Ascending aorta (tissue), 2 donors: ENCODE results near the gene SCP2D1. TPM values are rescaled to one million over a fixed set of nuclear protein-coding genes. Genes with fewer than 3 reads are reported as not detected.

Experiments used
- DNase-seq, 2 donors: peaks; one replicate each; pipeline ENCODE4 v3.0.0-alpha.2; 2019; ENCODE audit warnings: low spot score in 2 of 2
- H3K27ac ChIP-seq, 2 donors: fragments of 200-600 bp; sonication (generic); one replicate each; pipeline ENCODE4 v1.5.1; 2016 to 2017; ENCODE audit warnings: mild to moderate bottlenecking in 1 of 2
- H3K27me3 ChIP-seq: fragments of 200-600 bp; sonication (generic); one replicate; pipeline ENCODE4 v1.5.1; 2017
- H3K36me3 ChIP-seq, 2 donors: fragments of 200-600 bp; sonication (generic); one replicate each; pipeline ENCODE4 v1.5.1; 2016
- H3K4me1 ChIP-seq, 2 donors: fragments of 200-600 bp; sonication (generic); one replicate each; pipeline ENCODE4 v1.5.1; 2016 to 2017; ENCODE audit warnings: mild to moderate bottlenecking in 1 of 2
- H3K4me3 ChIP-seq, 2 donors: fragments of 200-600 bp; sonication (generic); one replicate each; pipeline ENCODE4 v1.5.1; 2016 to 2017; ENCODE audit warnings: mild to moderate bottlenecking in 1 of 2
- H3K9me3 ChIP-seq, 2 donors: fragments of 200-600 bp; sonication (generic); one replicate each; pipeline ENCODE4 v1.5.1; 2016
- CTCF ChIP-seq, 3 experiments: fragments of 200-600 bp in 2 of 3; fragments of 450-650 bp in 1 of 3; sonication (generic) in 2 of 3; IDR thresholded peaks; one replicate each; pipeline ENCODE4 v1.5.1; 2016 to 2019; ENCODE audit warnings: antibody characterized with exemption in 3 of 3, mild to moderate bottlenecking in 1 of 3, moderate library complexity in 1 of 3
- intact Hi-C: fragments of 100-400 bp; cut with DNase I; formaldehyde crosslinking; loops from one replicate; pipeline ENCODE4 v1.15.1; 2023
- total RNA-seq: library from RNA; depleted of rRNA; stranded (reverse); fragments of >200 nt; gene quantifications from one replicate; pipeline ENCODE4 v1.1.0, GENCODE V29; 2016

The SCP2D1 gene
- not detected for total RNA-seq

- DNase-seq = no peak
- intact Hi-C loops = no loop called here
- H3K27me3 ChIP-seq = no peaks in the 10 kb centered on the region
- no peaks in the 10 kb centered on the region for H3K9me3 ChIP-seq
- H3K4me1 ChIP-seq = no peaks in the 10 kb centered on the region
- H3K36me3 ChIP-seq = no peaks in the 10 kb centered on the region
- H3K4me3 ChIP-seq = no peak within 1 kb of the TSS
- no peak within 1 kb of the TSS for H3K27ac ChIP-seq
- TF ChIP-seq CTCF (IDR thresholded peaks at IDR 0.05) = no peak
These were observed at the start of gene SCP2D1 for GRCh38 chr20:18813483-18813882. TSS of gene SCP2D1 (plus strand) at chr20:18813783. CDS start at chr20:18813816, 33 bp downstream.

GRCh38 chr20:18767676-18768075 is 45.9 kb upstream of the SCP2D1 start:
- no peaks in the 10 kb centered on the region for H3K4me1 ChIP-seq
- peaks cover 0 to 15% of the 10 kb centered on the region in 2 donors for H3K36me3 ChIP-seq
- no peak for DNase-seq
- TF ChIP-seq CTCF (IDR thresholded peaks at IDR 0.05) = no peak
- no peak overlapping the region for H3K4me3 ChIP-seq
- intact Hi-C loops = loop anchor here (10.0 kb wide), 1 partner anchor 127 kb away; no protein-coding TSS in a partner anchor
- H3K27ac ChIP-seq = no peak overlapping the region
- no peaks in the 10 kb centered on the region for H3K27me3 ChIP-seq
- H3K9me3 ChIP-seq = no peaks in the 10 kb centered on the region

GRCh38 chr20:18773566-18773965 is 40.0 kb upstream of the SCP2D1 start:
- H3K9me3 ChIP-seq = no peaks in the 10 kb centered on the region
- no peaks in the 10 kb centered on the region for H3K4me1 ChIP-seq
- no peak for TF ChIP-seq CTCF (IDR thresholded peaks at IDR 0.05)
- H3K27me3 ChIP-seq = no peaks in the 10 kb centered on the region
- intact Hi-C loops = no loop called here
- DNase-seq = no peak
- no peak overlapping the region for H3K27ac ChIP-seq
- H3K4me3 ChIP-seq = no peak overlapping the region
- H3K36me3 ChIP-seq = no peaks in the 10 kb centered on the region

- Histone ChIP-seq H3K4me1 (no peaks in the 10 kb centered on the region), H3K9me3 (no peaks in the 10 kb centered on the region), H3K36me3 (no peaks in the 10 kb centered on the region), H3K4me3 (no peak overlapping the region), H3K27ac (no peak overlapping the region), H3K27me3 (no peaks in the 10 kb centered on the region)
- intact Hi-C loops = no loop called here
- no peak for TF ChIP-seq CTCF (IDR thresholded peaks at IDR 0.05)
- no peak for DNase-seq
These were observed 39.4 kb upstream of the SCP2D1 start for GRCh38 chr20:18774207-18774606.

GRCh38 chr20:18775633-18776032 is 38.0 kb upstream of the SCP2D1 start:
- intact Hi-C loops = no loop called here
- no peak for TF ChIP-seq CTCF (IDR thresholded peaks at IDR 0.05)
- no peaks in the 10 kb centered on the region for H3K4me1 ChIP-seq
- no peak overlapping the region for H3K4me3 ChIP-seq
- DNase-seq = no peak
- no peak overlapping the region for H3K27ac ChIP-seq
- no peaks in the 10 kb centered on the region for H3K9me3 ChIP-seq
- H3K36me3 ChIP-seq = no peaks in the 10 kb centered on the region
- H3K27me3 ChIP-seq = no peaks in the 10 kb centered on the region
